Epithelial cell of esophagus (primary cell): ENCODE data around the gene ULBP1.
"Not testable (repeated sequence)": the region's sequence is repeated elsewhere in the genome, so short reads cannot be mapped to it uniquely, and the experiment has no call there.

Source experiments
- DNase-seq: peaks from one replicate; pipeline ENCODE4 v3.0.0; 2010; ENCODE audit warnings: low read depth
- H3K4me3 ChIP-seq: 2 replicates; pipeline ENCODE4 v1.5.1; 2011; ENCODE audit warnings: mild to moderate bottlenecking, low read length, control low read depth
- CTCF ChIP-seq: IDR thresholded peaks from 2 replicates; pipeline ENCODE4 v1.5.1; 2011; ENCODE audit warnings: low read depth, mild to moderate bottlenecking, low read length, control low read depth, inconsistent platforms; ENCODE audit not compliant: insufficient read depth; ENCODE audit errors: missing control alignments

ULBP1 gene

GRCh38 chr6:149921361-149921760 lies 42.4 kb upstream of the ULBP1 start:
- no peak overlapping the region for H3K4me3 ChIP-seq
- TF ChIP-seq CTCF, result no peak
- DNase-seq, result no peak

GRCh38 chr6:149922091-149922490 lies 41.7 kb upstream of the ULBP1 start:
- not testable (repeated sequence) for DNase-seq
- H3K4me3 ChIP-seq, result peak overlapping the region; percentile 72

- no peak for TF ChIP-seq CTCF
- peak; percentile 96 for DNase-seq
- H3K4me3 ChIP-seq, result peak within 1 kb of the TSS; percentile 72
These were observed 41.0 kb upstream of the ULBP1 start, which contains the start of gene RAET1G for GRCh38 chr6:149922642-149923326. RAET1G (minus strand) TSS chr6:149923121; CDS start chr6:149923010, 111 bp downstream.

GRCh38 chr6:149923327-149923986 lies 40.3 kb upstream of the ULBP1 start:
- DNase-seq, result no peak
- no peak for TF ChIP-seq CTCF
- H3K4me3 ChIP-seq, result peak overlapping the region; percentile 72

- H3K4me3 ChIP-seq, result no peak overlapping the region
- no peak for DNase-seq
- no peak for TF ChIP-seq CTCF
These were observed 39.4 kb upstream of the ULBP1 start for GRCh38 chr6:149924206-149924932.

- TF ChIP-seq CTCF, result no peak
- no peak overlapping the region for H3K4me3 ChIP-seq
- no peak for DNase-seq
These were observed 38.9 kb upstream of the ULBP1 start for GRCh38 chr6:149924933-149925252.

- no peak for TF ChIP-seq CTCF
- DNase-seq, result no peak
- peak overlapping the region; percentile 47 for H3K4me3 ChIP-seq
These were observed 38.3 kb upstream of the ULBP1 start for GRCh38 chr6:149925253-149925973.
